Measurements from ENCODE around the gene PDIA4. TPM values are rescaled to one million over a fixed set of nuclear protein-coding genes. Genes with fewer than 3 reads are reported as not detected.
A peak's percentile ranks its signal among the peaks of the same experiment; 100 is the strongest.

The PDIA4 gene
- total RNA-seq, 1 donor from 2014 or later, result 414 TPM

DNA sequence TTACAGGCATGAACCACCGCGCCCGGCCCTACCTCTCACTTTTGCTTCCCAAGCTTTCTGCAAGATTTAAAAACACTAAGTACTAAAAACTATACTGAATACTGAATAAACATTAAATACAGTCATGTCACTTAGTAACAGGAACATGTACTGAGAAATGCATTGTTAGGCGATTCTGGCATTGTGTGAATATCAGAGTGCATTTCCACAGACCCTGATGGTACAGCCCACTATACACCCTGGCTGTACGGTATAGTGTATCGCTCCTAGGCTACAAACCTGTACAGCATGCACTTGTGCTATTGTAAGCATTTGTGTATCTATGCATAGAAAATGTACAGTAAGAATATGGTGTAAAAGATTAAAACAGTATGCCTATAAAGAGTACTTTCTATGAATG is 29.1 kb downstream of the PDIA4 start:
- no peaks in the 10 kb centered on the region for H3K27me3 ChIP-seq (ENCODE audit: control insufficient read depth, insufficient read depth, low read length)
- no peak overlapping the region for H3K4me3 ChIP-seq (ENCODE audit: low read depth, low read length)
- TF ChIP-seq, protein P1, sequence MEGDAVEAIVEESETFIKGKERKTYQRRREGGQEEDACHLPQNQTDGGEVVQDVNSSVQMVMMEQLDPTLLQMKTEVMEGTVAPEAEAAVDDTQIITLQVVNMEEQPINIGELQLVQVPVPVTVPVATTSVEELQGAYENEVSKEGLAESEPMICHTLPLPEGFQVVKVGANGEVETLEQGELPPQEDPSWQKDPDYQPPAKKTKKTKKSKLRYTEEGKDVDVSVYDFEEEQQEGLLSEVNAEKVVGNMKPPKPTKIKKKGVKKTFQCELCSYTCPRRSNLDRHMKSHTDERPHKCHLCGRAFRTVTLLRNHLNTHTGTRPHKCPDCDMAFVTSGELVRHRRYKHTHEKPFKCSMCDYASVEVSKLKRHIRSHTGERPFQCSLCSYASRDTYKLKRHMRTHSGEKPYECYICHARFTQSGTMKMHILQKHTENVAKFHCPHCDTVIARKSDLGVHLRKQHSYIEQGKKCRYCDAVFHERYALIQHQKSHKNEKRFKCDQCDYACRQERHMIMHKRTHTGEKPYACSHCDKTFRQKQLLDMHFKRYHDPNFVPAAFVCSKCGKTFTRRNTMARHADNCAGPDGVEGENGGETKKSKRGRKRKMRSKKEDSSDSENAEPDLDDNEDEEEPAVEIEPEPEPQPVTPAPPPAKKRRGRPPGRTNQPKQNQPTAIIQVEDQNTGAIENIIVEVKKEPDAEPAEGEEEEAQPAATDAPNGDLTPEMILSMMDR (IDR thresholded peaks at IDR 0.05; ENCODE audit: insufficient read depth, low read length, severe bottlenecking), result no peak
- FAIRE-seq (no peak), DNase-seq (ENCODE audit: low read depth) (no peak)
- peaks cover 11% of the 10 kb centered on the region for H3K36me3 ChIP-seq (ENCODE audit: control insufficient read depth, insufficient read depth, low read length)

DNA sequence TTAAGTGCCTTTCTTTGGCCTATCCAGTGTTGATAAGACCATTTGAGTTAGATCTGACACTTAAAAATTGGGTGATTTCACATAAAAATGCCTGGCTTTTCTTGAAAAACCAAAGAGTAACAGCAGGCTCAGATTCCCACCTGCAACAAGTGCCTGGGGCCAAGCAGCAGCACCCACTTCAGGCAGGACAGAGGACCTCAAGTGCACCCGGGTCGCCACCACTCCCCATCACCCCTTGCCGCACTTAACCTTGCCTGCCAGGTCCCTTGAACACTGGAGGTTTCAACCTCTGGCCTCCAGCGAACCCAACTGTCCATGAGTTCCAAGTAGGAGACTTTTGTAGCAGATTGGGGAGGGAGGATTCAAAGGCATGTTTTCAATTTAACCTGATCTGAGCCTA is 30.8 kb downstream of the PDIA4 start:
- FAIRE-seq (no peak), DNase-seq (ENCODE audit: low read depth) (no peak)
- TF ChIP-seq, protein P1 (IDR thresholded peaks at IDR 0.05; ENCODE audit: insufficient read depth, low read length, severe bottlenecking), result no peak
- Histone ChIP-seq H3K27me3 (ENCODE audit: control insufficient read depth, insufficient read depth, low read length) (no peaks in the 10 kb centered on the region), H3K4me3 (ENCODE audit: low read depth, low read length) (no peak overlapping the region), H3K36me3 (ENCODE audit: control insufficient read depth, insufficient read depth, low read length) (peaks cover under 1% of the 10 kb centered on the region)

DNA sequence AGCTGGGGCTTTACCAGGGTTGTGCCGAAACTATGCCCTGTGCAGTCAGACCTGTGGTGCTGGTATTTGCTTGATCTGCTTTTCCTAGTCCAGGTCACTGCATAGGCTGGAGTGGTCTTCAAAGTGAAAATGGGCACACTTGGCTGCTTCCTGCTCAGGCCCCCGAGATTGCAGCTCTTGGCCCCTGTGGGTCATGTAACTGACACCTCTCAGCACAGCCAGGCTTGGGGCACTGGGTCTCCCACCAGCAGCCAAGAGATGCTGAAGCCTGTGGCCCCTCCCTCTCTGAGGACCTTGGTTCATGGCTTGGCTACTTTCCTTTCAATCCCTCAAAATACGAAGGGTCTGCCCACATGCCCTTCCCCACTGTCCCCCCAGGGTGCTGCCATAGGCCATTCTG is 33.7 kb downstream of the PDIA4 start:
- Histone ChIP-seq H3K36me3 (ENCODE audit: control insufficient read depth, insufficient read depth, low read length) (no peaks in the 10 kb centered on the region), H3K4me3 (ENCODE audit: low read depth, low read length) (no peak overlapping the region), H3K27me3 (ENCODE audit: control insufficient read depth, insufficient read depth, low read length) (no peaks in the 10 kb centered on the region)
- FAIRE-seq (no peak), DNase-seq (ENCODE audit: low read depth) (no peak)
- TF ChIP-seq, protein P1 (IDR thresholded peaks at IDR 0.05; ENCODE audit: insufficient read depth, low read length, severe bottlenecking), result no peak

DNA sequence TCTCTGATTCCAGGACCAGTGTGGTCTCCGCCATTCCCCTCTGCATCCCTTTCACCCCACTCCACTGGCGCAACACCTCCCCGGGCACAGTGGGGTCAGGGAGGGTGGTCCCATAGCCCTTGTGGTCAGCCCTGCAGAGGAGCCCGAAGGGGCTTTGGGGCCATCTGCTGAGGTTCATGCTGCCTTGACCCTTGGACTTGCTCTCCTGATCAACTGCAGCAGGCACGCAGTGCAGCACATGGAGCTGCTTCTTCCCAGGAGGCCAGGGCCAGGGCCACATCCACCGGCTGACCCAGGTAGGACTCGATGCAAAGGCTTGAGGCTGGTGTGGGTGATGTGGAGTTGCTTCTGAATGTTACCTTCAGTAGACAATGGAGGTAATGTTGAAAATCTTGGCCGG is 35.1 kb downstream of the PDIA4 start:
- TF ChIP-seq, protein P1 (IDR thresholded peaks at IDR 0.05; ENCODE audit: insufficient read depth, low read length, severe bottlenecking), result no peak
- FAIRE-seq (no peak), DNase-seq (ENCODE audit: low read depth) (no peak)
- no peak overlapping the region for H3K4me3 ChIP-seq (ENCODE audit: low read depth, low read length)
- no peaks in the 10 kb centered on the region for H3K36me3 ChIP-seq (ENCODE audit: control insufficient read depth, insufficient read depth, low read length)
- no peaks in the 10 kb centered on the region for H3K27me3 ChIP-seq (ENCODE audit: control insufficient read depth, insufficient read depth, low read length)

DNA sequence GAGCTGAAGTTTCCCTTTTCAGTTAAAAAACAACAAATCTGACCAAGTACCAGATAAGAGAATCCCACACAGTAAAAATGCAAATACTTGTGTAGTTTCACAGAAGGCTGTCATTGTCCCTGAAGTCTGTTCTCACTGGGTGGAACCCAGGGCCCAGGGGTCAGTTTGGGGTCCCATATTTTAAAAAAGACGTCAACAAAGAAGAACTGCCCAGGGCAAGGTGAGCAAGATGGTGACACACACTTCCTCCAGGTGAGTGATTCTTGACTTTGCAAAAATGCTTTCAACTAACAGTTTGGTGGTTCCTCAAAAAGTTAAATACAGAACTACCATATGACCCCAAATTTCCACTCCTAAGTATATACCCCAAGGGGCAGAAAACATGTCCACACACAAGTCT is 36.8 kb downstream of the PDIA4 start:
- Histone ChIP-seq H3K36me3 (ENCODE audit: control insufficient read depth, insufficient read depth, low read length) (no peaks in the 10 kb centered on the region), H3K4me3 (ENCODE audit: low read depth, low read length) (no peak overlapping the region), H3K27me3 (ENCODE audit: control insufficient read depth, insufficient read depth, low read length) (no peaks in the 10 kb centered on the region)
- TF ChIP-seq, protein P1 (IDR thresholded peaks at IDR 0.05; ENCODE audit: insufficient read depth, low read length, severe bottlenecking), result no peak
- FAIRE-seq (no peak), DNase-seq (ENCODE audit: low read depth) (peak; percentile 66)

DNA sequence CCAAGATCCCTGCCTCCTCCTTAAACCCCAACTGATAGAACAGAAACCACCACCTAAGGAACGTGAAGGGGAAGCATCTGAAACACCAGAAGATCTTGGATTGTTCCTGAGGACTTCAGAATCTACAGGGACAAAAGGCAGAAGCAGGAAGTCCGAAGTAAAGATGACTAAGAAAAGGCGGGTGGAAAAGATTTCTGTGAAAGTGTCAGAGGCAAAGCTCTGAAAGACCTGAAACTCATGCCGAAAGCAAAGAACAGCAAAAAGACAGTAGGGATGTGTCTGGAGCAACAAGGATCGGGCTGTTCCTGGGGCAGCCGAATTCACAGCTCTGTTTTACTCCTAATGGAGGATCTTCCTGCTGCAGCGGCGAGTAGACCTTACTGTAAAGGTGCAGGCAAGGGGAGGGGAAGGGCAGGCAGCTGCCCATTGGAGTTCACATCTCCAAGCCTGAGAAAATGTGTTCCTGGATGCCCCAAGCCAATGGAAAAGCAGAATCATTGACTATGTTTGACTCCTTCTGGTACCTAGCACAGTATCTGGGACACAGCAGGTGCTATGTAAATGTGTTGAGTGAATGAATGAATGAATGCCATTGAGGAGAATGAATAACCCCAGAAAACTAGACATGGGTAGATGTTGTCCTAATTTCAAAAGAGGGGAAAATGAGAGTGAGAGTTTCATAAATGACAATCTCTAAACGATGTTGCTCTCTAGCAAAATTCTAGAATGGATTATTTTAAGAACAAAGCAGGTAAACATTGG is 40.4 kb downstream of the PDIA4 start:
- FAIRE-seq (no peak), DNase-seq (ENCODE audit: low read depth) (peak; percentile 39)
- TF ChIP-seq, protein P1 (IDR thresholded peaks at IDR 0.05; ENCODE audit: insufficient read depth, low read length, severe bottlenecking), result no peak
- Histone ChIP-seq H3K36me3 (ENCODE audit: control insufficient read depth, insufficient read depth, low read length) (no peaks in the 10 kb centered on the region), H3K4me3 (ENCODE audit: low read depth, low read length) (peak overlapping the region; percentile 62), H3K27me3 (ENCODE audit: control insufficient read depth, insufficient read depth, low read length) (no peaks in the 10 kb centered on the region)
